ENCODE results near the gene LBH.

LBH gene

GRCh38 chr2:30235008-30235655 is 3.8 kb downstream of the LBH start:
- Mint-ChIP-seq H3K4me1 (ENCODE audit: low read depth) (peaks cover 69% of the 10 kb centered on the region), H3K27ac (peak overlapping the region; percentile 68), H3K27me3 (ENCODE audit: low read depth) (peaks cover 7% of the 10 kb centered on the region), H3K36me3 (ENCODE audit: low read depth) (peaks cover 55% of the 10 kb centered on the region), H3K4me3 (peak overlapping the region; percentile 82), H3K9me3 (no peaks in the 10 kb centered on the region)
- peak; percentile 56 for DNase-seq (ENCODE audit: low spot score)

DNA sequence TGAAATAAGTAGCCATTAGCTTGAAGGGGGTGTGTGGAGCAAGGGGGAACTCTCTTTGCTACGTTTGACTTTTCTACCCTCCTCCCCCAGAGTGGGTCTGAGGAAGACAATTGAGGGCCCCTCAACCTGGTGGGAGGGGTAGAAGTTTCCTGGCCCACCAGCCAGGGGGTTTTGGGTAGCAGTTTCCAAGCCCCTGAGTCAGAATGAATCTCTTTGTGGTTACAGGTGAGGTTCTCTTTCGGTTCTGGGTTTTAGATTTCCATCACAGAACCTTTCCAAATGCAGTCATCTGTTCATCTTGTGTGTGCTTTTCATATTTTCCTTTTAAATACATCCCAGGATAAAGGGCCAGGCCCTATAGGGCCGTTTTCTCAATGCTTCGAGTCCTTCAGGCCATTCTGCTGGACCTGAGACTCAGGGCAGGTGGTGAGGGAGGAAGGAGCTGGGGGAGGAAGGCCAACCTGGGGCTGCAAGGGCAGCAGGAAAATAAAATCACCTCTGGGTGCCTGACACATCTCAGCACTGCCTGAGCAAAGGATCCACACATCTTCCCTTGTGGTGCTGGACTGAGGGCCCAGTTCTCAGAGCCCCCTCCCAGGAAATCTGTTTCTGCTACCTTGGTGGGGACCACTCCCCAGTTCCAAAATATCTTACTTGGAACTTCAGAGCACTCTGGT is 4.7 kb downstream of the LBH start:
- Mint-ChIP-seq H3K4me1 (ENCODE audit: low read depth) (peaks cover 69% of the 10 kb centered on the region), H3K27me3 (ENCODE audit: low read depth) (no peaks in the 10 kb centered on the region), H3K27ac (peak overlapping the region; percentile 42), H3K36me3 (ENCODE audit: low read depth) (peaks cover 64% of the 10 kb centered on the region), H3K9me3 (no peaks in the 10 kb centered on the region), H3K4me3 (peak overlapping the region; percentile 82)
- peak; percentile 41 for DNase-seq (ENCODE audit: low spot score)

GRCh38 chr2:30236591-30237238 is 5.4 kb downstream of the LBH start:
- Mint-ChIP-seq H3K4me3 (peak overlapping the region; percentile 82), H3K36me3 (ENCODE audit: low read depth) (peaks cover 67% of the 10 kb centered on the region), H3K9me3 (no peaks in the 10 kb centered on the region), H3K4me1 (ENCODE audit: low read depth) (peaks cover 70% of the 10 kb centered on the region), H3K27me3 (ENCODE audit: low read depth) (no peaks in the 10 kb centered on the region), H3K27ac (peak overlapping the region; percentile 42)
- DNase-seq (ENCODE audit: low spot score): no peak

GRCh38 chr2:30237239-30237965 is 6.1 kb downstream of the LBH start:
- Mint-ChIP-seq H3K4me3 (peak overlapping the region; percentile 25), H3K9me3 (no peaks in the 10 kb centered on the region), H3K27ac (no peak overlapping the region), H3K27me3 (ENCODE audit: low read depth) (no peaks in the 10 kb centered on the region), H3K4me1 (ENCODE audit: low read depth) (peaks cover 70% of the 10 kb centered on the region), H3K36me3 (ENCODE audit: low read depth) (peaks cover 68% of the 10 kb centered on the region)
- no peak for DNase-seq (ENCODE audit: low spot score)

DNA sequence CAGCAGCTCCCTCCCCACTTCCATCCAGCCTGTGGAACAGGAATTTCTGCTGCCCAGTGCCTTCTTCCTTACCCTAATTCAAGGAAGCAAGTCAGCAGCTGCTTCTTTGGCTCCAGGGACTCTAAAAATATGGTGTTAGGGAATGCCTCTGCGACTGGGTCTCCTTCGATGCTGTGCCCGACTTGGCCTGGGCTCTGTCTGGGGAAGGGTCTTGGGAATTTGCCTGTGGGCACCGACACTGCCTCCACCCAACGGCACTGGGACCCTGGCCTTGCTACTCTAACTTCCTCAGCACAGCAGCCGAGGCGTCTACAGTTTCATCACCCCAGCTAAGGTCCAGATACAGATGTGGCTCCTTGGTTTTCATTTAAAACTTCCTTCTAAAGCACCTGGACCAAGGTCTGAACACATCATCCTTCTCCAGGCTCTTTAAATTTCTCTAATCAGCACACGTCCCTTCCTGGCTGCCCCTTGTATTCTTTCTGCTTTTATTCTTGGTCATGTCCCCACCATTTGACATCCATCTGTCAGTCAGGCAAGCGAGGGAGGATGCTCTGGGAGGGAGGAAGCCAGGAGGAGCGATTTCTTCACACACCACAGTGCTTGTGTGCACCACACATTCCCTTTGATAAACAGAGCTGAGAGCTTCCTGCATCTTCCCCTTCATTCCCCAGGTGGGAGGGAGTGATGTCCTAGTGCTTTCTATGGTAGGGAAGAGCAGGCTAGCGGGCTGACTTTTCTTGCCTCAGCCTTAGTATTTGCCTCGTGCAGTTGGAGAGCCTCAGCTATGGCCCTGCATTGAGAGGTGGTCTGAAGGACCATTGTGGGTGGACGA is 6.8 kb downstream of the LBH start:
- Mint-ChIP-seq H3K27me3 (ENCODE audit: low read depth) (no peaks in the 10 kb centered on the region), H3K9me3 (no peaks in the 10 kb centered on the region), H3K27ac (peak overlapping the region; percentile 64), H3K4me3 (no peak overlapping the region), H3K4me1 (ENCODE audit: low read depth) (peaks cover 68% of the 10 kb centered on the region), H3K36me3 (ENCODE audit: low read depth) (peaks cover 76% of the 10 kb centered on the region)
- DNase-seq (ENCODE audit: low spot score): no peak

- H3K4me3 Mint-ChIP-seq: peak overlapping the region; percentile 17
Observed at GRCh38 chr2:30239308-30239985, 8.1 kb downstream of the LBH start.

GRCh38 chr2:30239986-30240752 is 8.8 kb downstream of the LBH start:
- DNase-seq (ENCODE audit: low spot score): no peak
- H3K36me3 Mint-ChIP-seq (ENCODE audit: low read depth): peaks cover 75% of the 10 kb centered on the region
- no peaks in the 10 kb centered on the region for H3K27me3 Mint-ChIP-seq (ENCODE audit: low read depth)
- H3K9me3 Mint-ChIP-seq: no peaks in the 10 kb centered on the region
- H3K27ac Mint-ChIP-seq: peak overlapping the region; percentile 41
- peak overlapping the region; percentile 5 for H3K4me3 Mint-ChIP-seq
- peaks cover 52% of the 10 kb centered on the region for H3K4me1 Mint-ChIP-seq (ENCODE audit: low read depth)

More at GRCh38 chr2:30239308-30239985, 8.1 kb downstream of the LBH start:
- Mint-ChIP-seq H3K9me3 (no peaks in the 10 kb centered on the region), H3K27me3 (ENCODE audit: low read depth) (no peaks in the 10 kb centered on the region), H3K36me3 (ENCODE audit: low read depth) (peaks cover 79% of the 10 kb centered on the region), H3K4me1 (ENCODE audit: low read depth) (peaks cover 56% of the 10 kb centered on the region), H3K27ac (peak overlapping the region; percentile 29)
- peak; percentile 50 for DNase-seq (ENCODE audit: low spot score)

DNA sequence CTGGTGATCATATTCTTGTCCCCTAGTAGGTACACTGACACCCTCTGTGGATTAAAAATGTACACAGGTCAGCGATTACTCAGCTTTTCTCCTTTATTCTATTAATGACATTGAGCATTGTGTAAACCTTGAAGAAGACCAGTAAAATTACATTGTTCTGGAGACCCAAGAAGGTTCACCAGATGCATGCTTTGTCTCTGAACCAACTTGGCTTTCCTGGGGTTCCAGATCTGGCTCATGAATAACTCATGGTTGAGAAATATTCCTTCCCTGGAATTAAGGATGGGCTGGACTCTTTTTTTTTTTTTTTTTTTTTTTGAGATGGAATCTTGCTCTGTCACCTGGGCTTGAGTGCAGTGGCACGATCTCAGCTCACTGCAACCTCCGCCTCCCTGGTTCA is 11.9 kb downstream of the LBH start:
- H3K4me1 Mint-ChIP-seq (ENCODE audit: low read depth): peaks cover 27% of the 10 kb centered on the region
- no peak for DNase-seq (ENCODE audit: low spot score)
- H3K36me3 Mint-ChIP-seq (ENCODE audit: low read depth): peaks cover 67% of the 10 kb centered on the region
- H3K9me3 Mint-ChIP-seq: no peaks in the 10 kb centered on the region
- H3K27ac Mint-ChIP-seq: no peak overlapping the region
- no peak overlapping the region for H3K4me3 Mint-ChIP-seq
- H3K27me3 Mint-ChIP-seq (ENCODE audit: low read depth): no peaks in the 10 kb centered on the region

- no peaks in the 10 kb centered on the region for H3K27me3 Mint-ChIP-seq (ENCODE audit: low read depth)
- no peak overlapping the region for H3K27ac Mint-ChIP-seq
- no peak overlapping the region for H3K4me3 Mint-ChIP-seq
- peaks cover 18% of the 10 kb centered on the region for H3K4me1 Mint-ChIP-seq (ENCODE audit: low read depth)
- H3K36me3 Mint-ChIP-seq (ENCODE audit: low read depth): peaks cover 61% of the 10 kb centered on the region
- H3K9me3 Mint-ChIP-seq: no peaks in the 10 kb centered on the region
- no peak for DNase-seq (ENCODE audit: low spot score)
Observed at GRCh38 chr2:30245364-30245763, 14.0 kb downstream of the LBH start.

GRCh38 chr2:30248791-30249190 is 17.5 kb downstream of the LBH start:
- Mint-ChIP-seq H3K27me3 (ENCODE audit: low read depth) (no peaks in the 10 kb centered on the region), H3K36me3 (ENCODE audit: low read depth) (peaks cover 58% of the 10 kb centered on the region), H3K9me3 (peaks cover 4% of the 10 kb centered on the region), H3K27ac (no peak overlapping the region), H3K4me1 (ENCODE audit: low read depth) (peaks cover 28% of the 10 kb centered on the region), H3K4me3 (no peak overlapping the region)
- DNase-seq (ENCODE audit: low spot score): no peak

GRCh38 chr2:30249354-30249753 is 18.0 kb downstream of the LBH start:
- no peak overlapping the region for H3K27ac Mint-ChIP-seq
- H3K9me3 Mint-ChIP-seq: peaks cover 4% of the 10 kb centered on the region
- H3K27me3 Mint-ChIP-seq (ENCODE audit: low read depth): no peaks in the 10 kb centered on the region
- H3K4me3 Mint-ChIP-seq: no peak overlapping the region
- H3K36me3 Mint-ChIP-seq (ENCODE audit: low read depth): peaks cover 57% of the 10 kb centered on the region
- peaks cover 30% of the 10 kb centered on the region for H3K4me1 Mint-ChIP-seq (ENCODE audit: low read depth)
- DNase-seq (ENCODE audit: low spot score): no peak

- H3K9me3 Mint-ChIP-seq: peaks cover 4% of the 10 kb centered on the region
- H3K27me3 Mint-ChIP-seq (ENCODE audit: low read depth): no peaks in the 10 kb centered on the region
- peaks cover 55% of the 10 kb centered on the region for H3K36me3 Mint-ChIP-seq (ENCODE audit: low read depth)
- DNase-seq (ENCODE audit: low spot score): no peak
- H3K4me3 Mint-ChIP-seq: no peak overlapping the region
- peaks cover 31% of the 10 kb centered on the region for H3K4me1 Mint-ChIP-seq (ENCODE audit: low read depth)
- H3K27ac Mint-ChIP-seq: no peak overlapping the region
Observed at GRCh38 chr2:30250421-30250820, 19.1 kb downstream of the LBH start.
